ENCODE data around the gene COL5A2.

DNA sequence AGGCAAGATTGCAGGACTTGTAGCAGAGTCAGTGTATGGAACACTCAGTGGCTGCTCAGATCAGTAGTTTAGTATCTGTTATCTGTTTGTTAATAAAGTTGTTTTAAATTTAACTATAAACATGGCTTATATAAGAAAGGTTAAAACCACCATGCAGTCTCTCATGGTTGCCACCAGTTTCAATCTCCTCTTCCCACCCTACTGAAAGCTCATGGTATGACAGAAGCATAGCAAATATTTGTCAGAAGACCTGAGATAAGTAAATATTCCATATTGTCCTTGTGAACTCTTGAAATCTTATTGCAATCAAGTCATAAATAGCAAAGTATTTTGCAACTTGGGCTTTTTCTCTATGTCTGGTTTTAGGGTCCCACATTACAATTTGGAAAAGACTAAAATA, 2.1 kb upstream of the COL5A2 start:
- TF ChIP-seq RCOR1 (conservative IDR thresholded peaks at IDR 0.05; ENCODE audit: low read depth, low read length) (no peak), POLR2AphosphoS5 (IDR thresholded peaks at IDR 0.05; ENCODE audit: low read length) (no peak)
- TF ChIP-seq, protein P1, sequence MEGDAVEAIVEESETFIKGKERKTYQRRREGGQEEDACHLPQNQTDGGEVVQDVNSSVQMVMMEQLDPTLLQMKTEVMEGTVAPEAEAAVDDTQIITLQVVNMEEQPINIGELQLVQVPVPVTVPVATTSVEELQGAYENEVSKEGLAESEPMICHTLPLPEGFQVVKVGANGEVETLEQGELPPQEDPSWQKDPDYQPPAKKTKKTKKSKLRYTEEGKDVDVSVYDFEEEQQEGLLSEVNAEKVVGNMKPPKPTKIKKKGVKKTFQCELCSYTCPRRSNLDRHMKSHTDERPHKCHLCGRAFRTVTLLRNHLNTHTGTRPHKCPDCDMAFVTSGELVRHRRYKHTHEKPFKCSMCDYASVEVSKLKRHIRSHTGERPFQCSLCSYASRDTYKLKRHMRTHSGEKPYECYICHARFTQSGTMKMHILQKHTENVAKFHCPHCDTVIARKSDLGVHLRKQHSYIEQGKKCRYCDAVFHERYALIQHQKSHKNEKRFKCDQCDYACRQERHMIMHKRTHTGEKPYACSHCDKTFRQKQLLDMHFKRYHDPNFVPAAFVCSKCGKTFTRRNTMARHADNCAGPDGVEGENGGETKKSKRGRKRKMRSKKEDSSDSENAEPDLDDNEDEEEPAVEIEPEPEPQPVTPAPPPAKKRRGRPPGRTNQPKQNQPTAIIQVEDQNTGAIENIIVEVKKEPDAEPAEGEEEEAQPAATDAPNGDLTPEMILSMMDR (IDR thresholded peaks at IDR 0.05 in 2 of 3, conservative IDR thresholded peaks at IDR 0.05 in 1 of 3; ENCODE audit: control insufficient read depth in 2 of 3, extremely low read depth in 1 of 3, insufficient read depth in 1 of 3, low read depth in 3 of 3, low read length in 3 of 3), result no peak

Measured in GM12878 (cell line).